Testis (tissue), 3 donors: ENCODE measurements around the gene FAIM. TPM values are rescaled to one million over a fixed set of nuclear protein-coding genes. Genes with fewer than 3 reads are reported as not detected.

Experiments used
- DNase-seq: peaks from one replicate; pipeline ENCODE4 v3.0.0-alpha.2; 2019
- H3K27ac ChIP-seq, 2 donors: fragments of 200-600 bp; sonication (generic); one replicate each; pipeline ENCODE4 v1.5.1; 2019
- H3K27me3 ChIP-seq: fragments of 200-600 bp; sonication (generic); one replicate; pipeline ENCODE4 v1.5.1; 2019
- H3K36me3 ChIP-seq: fragments of 200-600 bp; sonication (generic); one replicate; pipeline ENCODE4 v1.5.1; 2017; ENCODE audit warnings: low read depth; ENCODE audit errors: missing control alignments
- H3K4me1 ChIP-seq: fragments of 200-600 bp; sonication (generic); one replicate; pipeline ENCODE4 v1.5.1; 2019
- H3K4me3 ChIP-seq, 2 donors: fragments of 200-600 bp; sonication (generic); one replicate each; pipeline ENCODE4 v1.5.1; 2017 to 2019
- H3K9me3 ChIP-seq: fragments of 200-600 bp; sonication (generic); one replicate; pipeline ENCODE4 v1.5.1; 2017
- POLR2A ChIP-seq: fragments of 450-650 bp; IDR thresholded peaks from one replicate; pipeline ENCODE4 v1.6.1; 2017; ENCODE audit warnings: antibody characterized with exemption, mild to moderate bottlenecking, moderate library complexity
- WGBS, 2 donors: methylation state at CpG; one replicate each; pipeline ENCODE4 v1.1.5; 2018; 5-methylcytosine and 5-hydroxymethylcytosine counted together
- intact Hi-C: fragments of 100-400 bp; cut with DNase I; formaldehyde crosslinking; loops from one replicate; pipeline ENCODE4 v1.15.1; 2023; ENCODE audit warnings: low total_unique reads
- polyA plus RNA-seq: library from polyadenylated mRNA; stranded (reverse); fragments of 350-450 nt; fragmentation: Illumina TruSeq; extraction: RNeasy Lipid Tissue Mini Kit (QIAGEN cat#74804); gene quantifications from one replicate; pipeline ENCODE4 v1.2.3, GENCODE V29; 2014; ENCODE audit warnings: low read depth, low replicate concordance; ENCODE audit not compliant: insufficient read depth
- total RNA-seq, 2 donors: library from RNA; depleted of rRNA; stranded (reverse); fragments of >200 nt; gene quantifications; one replicate each; pipeline ENCODE4 v1.2.3, GENCODE V29; 2016
- TF ChIP-seq, protein P1 (sequence below), 3 experiments: fragments of 450-650 bp in 2 of 3; fragments of 200-600 bp in 1 of 3; sonication (generic) in 1 of 3; IDR thresholded peaks; one replicate each; pipeline ENCODE4 v1.5.1; 2016 to 2019; ENCODE audit warnings: antibody characterized with exemption in 3 of 3, mild to moderate bottlenecking in 2 of 3, moderate library complexity in 1 of 3

Gene FAIM
- total and polyA plus RNA-seq, 3 donors from 2014 or later = 7.0 to 15.3 (median 10.8) TPM

DNA sequence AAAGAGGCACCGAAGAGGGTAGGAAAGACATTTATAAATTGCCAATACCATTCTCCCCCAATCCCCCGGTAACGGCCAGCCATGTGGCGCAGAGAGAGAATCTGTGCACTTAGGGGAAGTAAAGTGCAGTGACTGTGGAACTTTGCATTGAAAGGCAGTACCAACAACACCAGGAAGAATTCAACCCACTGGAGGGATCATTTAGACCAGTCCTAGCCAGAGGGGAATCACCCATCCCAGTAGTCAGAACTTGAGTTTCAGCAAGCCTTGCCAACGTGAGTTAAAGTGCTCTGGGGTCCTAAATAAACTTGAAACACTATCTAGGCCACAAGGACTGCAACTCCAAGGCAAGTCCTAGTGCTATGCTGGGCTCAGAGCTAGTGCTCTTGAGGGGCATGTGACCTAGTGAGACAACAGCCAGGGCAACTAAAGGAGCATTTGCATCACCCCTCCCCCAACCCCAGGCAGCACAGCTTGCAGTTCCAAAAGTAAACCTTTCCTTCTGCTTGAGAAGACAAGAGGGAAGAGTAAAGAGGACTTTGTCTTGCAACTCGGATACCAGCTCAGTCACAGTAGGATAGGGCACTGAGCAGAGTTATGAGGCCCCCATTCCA is 29.5 kb upstream of the FAIM start:
- H3K27me3 ChIP-seq = no peaks in the 10 kb centered on the region
- H3K36me3 ChIP-seq = no peaks in the 10 kb centered on the region
- no peak overlapping the region for H3K4me3 ChIP-seq
- H3K4me1 ChIP-seq = no peaks in the 10 kb centered on the region
- H3K27ac ChIP-seq = no peak overlapping the region
- intact Hi-C loops = no loop called here
- no peak for DNase-seq
- H3K9me3 ChIP-seq = no peaks in the 10 kb centered on the region
- 92 to 96% methylated on average over 5 to 6 of the region's 6 CpGs for WGBS, 2 donors
- no peak for TF ChIP-seq POLR2A
- TF ChIP-seq, protein P1, sequence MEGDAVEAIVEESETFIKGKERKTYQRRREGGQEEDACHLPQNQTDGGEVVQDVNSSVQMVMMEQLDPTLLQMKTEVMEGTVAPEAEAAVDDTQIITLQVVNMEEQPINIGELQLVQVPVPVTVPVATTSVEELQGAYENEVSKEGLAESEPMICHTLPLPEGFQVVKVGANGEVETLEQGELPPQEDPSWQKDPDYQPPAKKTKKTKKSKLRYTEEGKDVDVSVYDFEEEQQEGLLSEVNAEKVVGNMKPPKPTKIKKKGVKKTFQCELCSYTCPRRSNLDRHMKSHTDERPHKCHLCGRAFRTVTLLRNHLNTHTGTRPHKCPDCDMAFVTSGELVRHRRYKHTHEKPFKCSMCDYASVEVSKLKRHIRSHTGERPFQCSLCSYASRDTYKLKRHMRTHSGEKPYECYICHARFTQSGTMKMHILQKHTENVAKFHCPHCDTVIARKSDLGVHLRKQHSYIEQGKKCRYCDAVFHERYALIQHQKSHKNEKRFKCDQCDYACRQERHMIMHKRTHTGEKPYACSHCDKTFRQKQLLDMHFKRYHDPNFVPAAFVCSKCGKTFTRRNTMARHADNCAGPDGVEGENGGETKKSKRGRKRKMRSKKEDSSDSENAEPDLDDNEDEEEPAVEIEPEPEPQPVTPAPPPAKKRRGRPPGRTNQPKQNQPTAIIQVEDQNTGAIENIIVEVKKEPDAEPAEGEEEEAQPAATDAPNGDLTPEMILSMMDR (IDR thresholded peaks at IDR 0.05) = no peak

DNA sequence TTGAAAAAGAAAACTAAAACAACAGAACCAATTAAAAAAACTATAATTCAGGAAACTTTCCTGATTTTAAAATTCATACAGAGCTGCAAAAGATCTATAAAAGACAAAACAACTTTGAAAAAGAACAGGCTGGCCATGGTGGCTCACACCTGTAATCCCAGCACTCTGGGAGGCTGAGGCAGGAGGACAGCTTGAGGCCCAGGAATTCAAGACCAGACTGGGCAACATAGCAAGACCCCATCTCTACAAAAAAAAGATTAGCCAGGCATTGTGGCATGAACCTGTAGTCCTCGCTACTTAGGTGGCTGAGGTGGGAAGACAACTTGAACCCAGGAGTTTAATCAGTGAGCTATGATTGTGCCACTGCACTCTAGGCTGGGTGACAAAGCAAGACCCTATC is 21.2 kb upstream of the FAIM start:
- TF ChIP-seq, protein P1 (IDR thresholded peaks at IDR 0.05) = no peak
- Histone ChIP-seq H3K27me3 (no peaks in the 10 kb centered on the region), H3K27ac (no peak overlapping the region), H3K36me3 (no peaks in the 10 kb centered on the region), H3K4me1 (no peaks in the 10 kb centered on the region), H3K4me3 (no peak overlapping the region), H3K9me3 (no peaks in the 10 kb centered on the region)
- WGBS, 2 donors = 100% methylated on average over 1 of the region's 1 CpG
- DNase-seq = no peak
- intact Hi-C loops = no loop called here

DNA sequence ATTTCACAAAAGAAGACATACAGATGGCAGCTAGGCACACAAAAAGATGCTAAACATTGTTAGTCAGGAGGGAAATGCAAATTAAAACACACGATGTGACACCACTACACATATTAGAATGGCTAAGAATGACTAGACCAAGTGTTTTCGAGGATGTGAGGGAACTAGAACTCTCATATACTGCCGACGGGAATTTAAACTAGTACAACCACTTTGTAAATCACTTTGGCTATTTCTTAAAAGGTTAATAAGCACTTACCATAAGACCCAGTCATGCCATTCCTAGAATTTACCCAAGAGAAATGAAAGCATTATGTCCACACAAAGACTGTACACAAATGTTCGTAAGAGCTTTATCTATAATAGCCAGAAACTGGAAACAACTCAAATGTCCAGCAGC is 20.1 kb upstream of the FAIM start:
- DNase-seq = no peak
- TF ChIP-seq, protein P1 (IDR thresholded peaks at IDR 0.05) = no peak
- TF ChIP-seq POLR2A = no peak
- 91 to 92% methylated on average over 5 of the region's 5 CpGs for WGBS, 2 donors
- peaks cover 3% of the 10 kb centered on the region for H3K4me1 ChIP-seq
- H3K27ac ChIP-seq = no peak overlapping the region
- H3K36me3 ChIP-seq = no peaks in the 10 kb centered on the region
- H3K9me3 ChIP-seq = no peaks in the 10 kb centered on the region
- intact Hi-C loops = no loop called here
- no peaks in the 10 kb centered on the region for H3K27me3 ChIP-seq
- H3K4me3 ChIP-seq = no peak overlapping the region

DNA sequence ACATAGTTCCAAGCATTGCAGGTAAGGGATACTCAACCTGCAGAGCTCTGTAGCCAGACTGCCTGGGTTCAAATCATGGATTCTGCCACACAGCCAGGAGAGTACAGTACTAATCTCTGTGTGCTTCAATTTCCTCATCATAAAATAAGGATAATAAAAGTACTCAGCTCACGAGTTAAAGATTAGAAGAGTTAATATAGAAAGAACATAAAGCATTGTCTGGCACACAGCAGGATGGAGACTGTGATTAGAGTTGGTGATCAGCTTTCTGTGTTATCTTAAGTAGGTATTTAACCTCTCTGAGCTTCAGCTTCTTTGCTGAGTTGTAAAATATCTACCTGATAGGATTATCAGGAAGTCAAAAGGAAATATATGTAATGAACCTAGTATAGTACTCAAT is 17.2 kb upstream of the FAIM start:
- Histone ChIP-seq H3K27ac (no peak overlapping the region), H3K27me3 (no peaks in the 10 kb centered on the region), H3K4me1 (peaks cover 3% of the 10 kb centered on the region), H3K9me3 (no peaks in the 10 kb centered on the region), H3K36me3 (no peaks in the 10 kb centered on the region), H3K4me3 (no peak overlapping the region)
- WGBS, 2 donors = 61 to 70% methylated on average over 1 of the region's 1 CpG
- no peak for DNase-seq
- no peak for TF ChIP-seq POLR2A
- TF ChIP-seq, protein P1 (IDR thresholded peaks at IDR 0.05) = no peak
- intact Hi-C loops = loop anchor here (5.0 kb wide), 1 partner anchor 326 kb away; no protein-coding TSS in a partner anchor

DNA sequence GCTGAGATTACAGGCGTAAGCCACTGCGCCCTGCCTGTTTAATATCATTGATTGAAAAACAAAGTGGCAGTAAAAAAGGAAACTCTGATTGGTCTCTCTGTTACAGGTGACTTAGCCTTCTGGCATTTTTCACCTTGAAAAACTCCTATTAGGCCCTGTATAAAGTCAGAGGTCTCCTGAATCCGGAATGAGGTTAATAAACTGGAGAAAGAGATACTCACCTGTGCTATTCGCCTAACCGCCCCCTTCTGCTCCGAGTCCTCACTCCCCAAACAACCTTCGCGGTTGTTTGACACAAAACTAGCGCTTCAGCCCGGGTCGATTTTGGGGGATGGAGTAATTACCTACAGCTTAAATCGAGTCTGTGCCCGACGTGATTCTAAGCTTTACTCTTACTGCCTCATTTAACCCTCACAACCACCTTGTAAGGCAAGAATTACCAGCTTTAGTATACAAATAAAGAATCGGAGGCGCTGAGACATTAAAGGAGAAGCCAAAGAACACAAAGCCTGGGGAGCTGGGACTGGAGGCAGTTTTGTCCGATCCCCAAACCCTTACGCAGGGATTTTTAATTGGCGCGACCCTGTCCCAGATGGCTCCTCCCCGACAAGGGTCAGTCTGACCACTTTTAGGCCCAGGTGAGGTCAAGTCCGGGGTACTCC is 15.0 kb upstream of the FAIM start:
- peak overlapping the region; percentile 73 to 81 for H3K27ac ChIP-seq
- TF ChIP-seq POLR2A = no peak
- TF ChIP-seq, protein P1 (IDR thresholded peaks at IDR 0.05) = no peak
- H3K4me1 ChIP-seq = peaks cover 3% of the 10 kb centered on the region
- intact Hi-C loops = loop anchor here (5.0 kb wide), 1 partner anchor 324 kb away; no protein-coding TSS in a partner anchor
- no peak for DNase-seq
- no peaks in the 10 kb centered on the region for H3K36me3 ChIP-seq
- no peaks in the 10 kb centered on the region for H3K27me3 ChIP-seq
- 5 to 7% methylated on average over 20 to 22 of the region's 22 CpGs for WGBS, 2 donors
- H3K4me3 ChIP-seq = peak overlapping the region; percentile 66 to 74
- no peaks in the 10 kb centered on the region for H3K9me3 ChIP-seq
